Omental fat pad (tissue), 4 donors: Measurements from ENCODE around the gene PHYKPL. TPM values are rescaled to one million over a fixed set of nuclear protein-coding genes. Genes with fewer than 3 reads are reported as not detected.

Source experiments
- ATAC-seq: fragments of 150-250 bp; one replicate; pipeline ENCODE4 v1.9.1; 2016; ENCODE audit warnings: mild to moderate bottlenecking, moderate library complexity; ENCODE audit not compliant: low FRiP score
- DNase-seq: peaks from one replicate; pipeline ENCODE4 v3.0.0-alpha.2; 2019; ENCODE audit warnings: low spot score
- CTCF ChIP-seq, 3 donors: fragments of 450-650 bp; IDR thresholded peaks; one replicate each; pipeline ENCODE4 v1.5.1; 2016 to 2017; ENCODE audit warnings: antibody characterized with exemption in 3 of 3, mild to moderate bottlenecking in 3 of 3, moderate library complexity in 2 of 3
- total RNA-seq, 4 donors: library from RNA; depleted of rRNA; stranded (reverse); fragments of >200 nt; gene quantifications; one replicate each; pipeline ENCODE4 v1.1.0, GENCODE V29; 2016

Gene PHYKPL
- total RNA-seq, 4 donors from 2014 or later: 62.3 to 104 (median 82.0) TPM

- ATAC-seq (no peak), DNase-seq (no peak)
- TF ChIP-seq CTCF (IDR thresholded peaks at IDR 0.05): no peak
Measured at GRCh38 chr5:178194026-178194425, 38.6 kb downstream of the PHYKPL start.

GRCh38 chr5:178193251-178193809, 39.3 kb downstream of the PHYKPL start:
- no peak for ATAC-seq
- no peak for TF ChIP-seq CTCF (IDR thresholded peaks at IDR 0.05)
- no peak for DNase-seq

- ATAC-seq: no peak
- DNase-seq: no peak
- TF ChIP-seq CTCF (IDR thresholded peaks at IDR 0.05): no peak
Measured at GRCh38 chr5:178192787-178193186, 39.8 kb downstream of the PHYKPL start.

GRCh38 chr5:178192244-178192643, 40.4 kb downstream of the PHYKPL start:
- ATAC-seq: no peak
- no peak for DNase-seq
- no peak for TF ChIP-seq CTCF (IDR thresholded peaks at IDR 0.05)

- DNase-seq (no peak), ATAC-seq (no peak)
- TF ChIP-seq CTCF (IDR thresholded peaks at IDR 0.05): no peak
Measured at GRCh38 chr5:178191661-178192060, 40.9 kb downstream of the PHYKPL start.

- TF ChIP-seq CTCF (IDR thresholded peaks at IDR 0.05): no peak
- DNase-seq: no peak
- ATAC-seq: no peak
Measured at GRCh38 chr5:178189433-178189832, 43.2 kb downstream of the PHYKPL start.

- ATAC-seq (no peak), DNase-seq (no peak)
- TF ChIP-seq CTCF (IDR thresholded peaks at IDR 0.05): no peak
Measured at GRCh38 chr5:178187014-178187413, 45.6 kb downstream of the PHYKPL start, which contains the start of gene GMCL2. GMCL2 (minus strand) TSS chr5:178187371; CDS start chr5:178187299, 72 bp downstream.
